ENCODE data around the gene CKAP4. TPM values are rescaled to one million over a fixed set of nuclear protein-coding genes. Genes with fewer than 3 reads are reported as not detected.

Gene CKAP4
- total and polyA plus RNA-seq, 7 experiments from 2014 or later: 4.3 to 27.2 (median 12.8) TPM

DNA sequence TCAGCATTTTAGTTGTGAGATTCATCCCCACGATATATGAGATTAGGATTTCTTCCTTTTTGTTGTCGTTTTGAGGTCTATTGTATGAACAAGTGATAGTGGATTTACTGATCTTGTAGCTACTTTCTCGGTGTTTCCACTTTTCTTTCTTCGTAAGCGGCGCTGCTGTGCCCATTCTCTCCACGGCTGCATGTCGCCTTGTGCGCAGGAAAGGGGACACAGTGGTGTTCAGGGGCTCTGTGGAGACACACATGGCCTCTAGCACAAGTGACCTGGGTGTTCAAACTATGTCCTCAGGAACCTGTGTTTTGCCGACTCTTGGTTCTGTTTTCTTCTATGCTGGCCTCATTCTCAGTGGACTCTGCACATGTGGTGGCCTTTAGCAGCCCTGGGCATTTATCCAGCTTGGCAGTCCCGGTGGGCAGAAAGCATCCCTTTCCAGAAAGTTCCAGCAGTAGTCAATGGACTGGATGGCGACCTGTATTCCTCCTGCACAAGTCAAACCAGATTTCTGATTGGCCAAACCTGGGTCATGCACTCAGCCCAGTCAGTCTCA, 18.7 kb downstream of the CKAP4 start:
- no peak for ATAC-seq
- peaks cover 5 to 15% (median 14%) of the 10 kb centered on the region in 7 donors for H3K4me1 Mint-ChIP-seq
- no peak overlapping the region for H3K4me3 Mint-ChIP-seq
- intact Hi-C loops (cut with micrococcal nuclease): loop anchor here in 1 of 2 donors (5.0 to 10.0 kb wide), 3 partner anchors 613 to 726 kb away; partner anchors contain the start of gene TMEM263
- H3K4me1 ChIP-seq (ENCODE audit: control insufficient read depth in 2 of 2, insufficient read depth in 2 of 2, low read length in 2 of 2): peaks cover 0 to 13% of the 10 kb centered on the region in 2 donors
- H3K4me3 ChIP-seq (ENCODE audit: low read length): no peak overlapping the region
- no peak overlapping the region for H3K27ac ChIP-seq (ENCODE audit: low read depth, low read length)
- no peaks in the 10 kb centered on the region for H3K9me3 Mint-ChIP-seq
- H3K9me3 ChIP-seq (ENCODE audit: control insufficient read depth in 2 of 3, low read length in 3 of 3): no peaks in the 10 kb centered on the region
- peaks cover 0 to 10% (median 0%) of the 10 kb centered on the region in 5 donors for H3K27me3 Mint-ChIP-seq
- POLR2A ChIA-PET: interaction anchor here (1.7 to 6.4 kb wide), 3 partner anchors 17 to 73 kb away, joined by 6 to 97 read pairs (median 22); partner anchors contain the start of gene TCP11L2
- H3K27me3 ChIP-seq (ENCODE audit: control insufficient read depth in 2 of 2, insufficient read depth in 2 of 2, low read length in 2 of 2): no peaks in the 10 kb centered on the region
- no peak for DNase-seq
- H3K36me3 ChIP-seq (ENCODE audit: control insufficient read depth in 2 of 3, insufficient read depth in 3 of 3, low read length in 3 of 3): no peaks in the 10 kb centered on the region
- peak overlapping the region in 1 of 9 donors; percentile 20 for H3K27ac Mint-ChIP-seq
- H3K36me3 Mint-ChIP-seq: no peaks in the 10 kb centered on the region
- CTCF ChIA-PET: interaction anchor here (1.3 to 6.0 kb wide), 4 partner anchors 13 to 77 kb away, joined by 7 to 44 read pairs (median 12); no protein-coding TSS in a partner anchor

DNA sequence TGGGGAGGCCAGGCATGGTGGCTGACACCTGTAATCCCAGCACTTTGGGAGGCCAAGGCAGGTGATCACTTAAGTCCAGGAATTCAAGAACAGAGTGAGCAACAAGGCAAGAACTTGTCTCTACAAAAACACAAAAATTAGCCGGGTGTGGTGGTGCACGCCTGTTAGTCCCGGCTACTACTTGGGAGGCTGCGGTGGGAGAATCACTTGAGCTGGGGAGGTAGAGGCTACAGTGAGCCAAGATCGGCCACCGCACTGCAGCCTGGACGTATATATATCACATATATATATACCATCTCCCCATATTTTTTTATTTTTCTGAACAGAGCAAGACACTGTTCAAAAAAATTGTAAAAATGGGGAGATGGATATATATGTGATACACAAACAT, 19.5 kb downstream of the CKAP4 start:
- Mint-ChIP-seq H3K27me3 (peaks cover 0 to 10% (median 0%) of the 10 kb centered on the region in 5 donors), H3K4me3 (no peak overlapping the region), H3K4me1 (peaks cover 8 to 17% (median 14%) of the 10 kb centered on the region in 7 donors), H3K27ac (peak overlapping the region in 5 of 9 donors; percentile 18 to 89 (median 85)), H3K9me3 (no peaks in the 10 kb centered on the region), H3K36me3 (no peaks in the 10 kb centered on the region)
- ChIA-PET POLR2A (interaction anchor here (0.7 to 6.4 kb wide), 8 partner anchors 17 to 129 kb away, joined by 3 to 97 read pairs (median 5); partner anchors contain the start of genes POLR3B and TCP11L2), CTCF (interaction anchor here (0.6 to 6.9 kb wide), 13 partner anchors 9 to 455 kb away, joined by 3 to 95 read pairs (median 7); partner anchors contain the start of gene POLR3B)
- H3K9me3 ChIP-seq (ENCODE audit: control insufficient read depth in 2 of 3, low read length in 3 of 3): no peaks in the 10 kb centered on the region
- intact Hi-C loops (cut with micrococcal nuclease): loop anchor here in 1 of 2 donors (5.0 to 10.0 kb wide), 3 partner anchors 614 to 726 kb away; partner anchors contain the start of gene TMEM263
- H3K27ac ChIP-seq (ENCODE audit: low read depth, low read length): no peak overlapping the region
- no peak for ATAC-seq
- no peaks in the 10 kb centered on the region for H3K36me3 ChIP-seq (ENCODE audit: control insufficient read depth in 2 of 3, insufficient read depth in 3 of 3, low read length in 3 of 3)
- no peak overlapping the region for H3K4me3 ChIP-seq (ENCODE audit: low read length)
- peaks cover 0 to 13% of the 10 kb centered on the region in 2 donors for H3K4me1 ChIP-seq (ENCODE audit: control insufficient read depth in 2 of 2, insufficient read depth in 2 of 2, low read length in 2 of 2)
- no peaks in the 10 kb centered on the region for H3K27me3 ChIP-seq (ENCODE audit: control insufficient read depth in 2 of 2, insufficient read depth in 2 of 2, low read length in 2 of 2)
- DNase-seq: no peak

DNA sequence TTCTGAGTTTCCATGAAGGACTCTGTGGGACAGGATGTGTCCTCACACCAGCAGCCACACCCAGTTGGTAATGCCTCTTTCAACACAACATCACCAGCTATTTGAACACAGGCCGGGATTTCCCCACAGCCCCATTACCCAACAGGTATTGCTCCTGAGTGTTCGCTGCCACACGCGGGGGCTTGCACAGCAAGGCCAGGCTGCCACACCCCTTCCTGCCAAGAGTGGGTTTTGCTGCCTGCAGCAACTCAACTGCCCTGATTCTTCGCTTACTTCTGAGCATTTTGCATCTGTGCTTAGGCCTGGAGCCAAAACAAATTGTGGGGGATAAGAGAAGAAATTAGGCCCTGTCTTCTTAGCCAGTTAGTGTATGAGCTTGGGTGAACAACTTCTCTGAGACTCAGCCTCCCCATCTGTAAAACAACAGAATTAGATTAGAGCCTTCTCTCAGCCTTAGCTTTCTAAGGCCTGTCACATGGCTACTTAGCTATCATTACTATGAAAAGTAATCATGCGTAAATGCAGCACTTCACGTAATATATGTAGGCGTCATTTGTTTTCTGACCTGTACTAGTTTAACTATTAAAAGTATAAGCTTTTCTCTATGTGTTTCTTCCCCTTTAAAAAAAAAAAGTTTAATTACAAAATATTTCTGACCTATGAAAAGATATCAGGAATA, 20.0 kb downstream of the CKAP4 start:
- Mint-ChIP-seq H3K36me3 (no peaks in the 10 kb centered on the region), H3K4me1 (peaks cover 8 to 17% (median 14%) of the 10 kb centered on the region in 7 donors), H3K27ac (peak overlapping the region; percentile 70 to 90 (median 86)), H3K9me3 (no peaks in the 10 kb centered on the region), H3K27me3 (peaks cover 0 to 10% (median 0%) of the 10 kb centered on the region in 5 donors), H3K4me3 (peak overlapping the region in 9 of 10 donors; percentile 19 to 62 (median 43))
- ATAC-seq: peak; percentile 90
- H3K9me3 ChIP-seq (ENCODE audit: control insufficient read depth in 2 of 3, low read length in 3 of 3): no peaks in the 10 kb centered on the region
- ChIA-PET POLR2A (interaction anchor here (0.7 to 6.4 kb wide), 16 partner anchors 17 to 130 kb away, joined by 3 to 97 read pairs (median 4); partner anchors contain the start of genes POLR3B and TCP11L2), CTCF (interaction anchor here (0.7 to 6.9 kb wide), 18 partner anchors 9 to 187 kb away, joined by 3 to 95 read pairs (median 6); partner anchors contain the start of gene POLR3B)
- no peaks in the 10 kb centered on the region for H3K36me3 ChIP-seq (ENCODE audit: control insufficient read depth in 2 of 3, insufficient read depth in 3 of 3, low read length in 3 of 3)
- DNase-seq: peak in 8 of 9 donors; percentile 17 to 75 (median 51)
- peaks cover 0 to 13% of the 10 kb centered on the region in 2 donors for H3K4me1 ChIP-seq (ENCODE audit: control insufficient read depth in 2 of 2, insufficient read depth in 2 of 2, low read length in 2 of 2)
- H3K4me3 ChIP-seq (ENCODE audit: low read length): no peak overlapping the region
- H3K27ac ChIP-seq (ENCODE audit: low read depth, low read length): peak overlapping the region; percentile 61
- no peaks in the 10 kb centered on the region for H3K27me3 ChIP-seq (ENCODE audit: control insufficient read depth in 2 of 2, insufficient read depth in 2 of 2, low read length in 2 of 2)
- intact Hi-C loops (cut with micrococcal nuclease): loop anchor here (1.0 to 10.0 kb wide), 11 partner anchors 20 to 865 kb away; partner anchors contain the start of genes POLR3B (in 2 of the 2), CKAP4 (in 1 of the 2), CRY1 (in 1 of the 2) and TMEM263 (in 1 of the 2)

DNA sequence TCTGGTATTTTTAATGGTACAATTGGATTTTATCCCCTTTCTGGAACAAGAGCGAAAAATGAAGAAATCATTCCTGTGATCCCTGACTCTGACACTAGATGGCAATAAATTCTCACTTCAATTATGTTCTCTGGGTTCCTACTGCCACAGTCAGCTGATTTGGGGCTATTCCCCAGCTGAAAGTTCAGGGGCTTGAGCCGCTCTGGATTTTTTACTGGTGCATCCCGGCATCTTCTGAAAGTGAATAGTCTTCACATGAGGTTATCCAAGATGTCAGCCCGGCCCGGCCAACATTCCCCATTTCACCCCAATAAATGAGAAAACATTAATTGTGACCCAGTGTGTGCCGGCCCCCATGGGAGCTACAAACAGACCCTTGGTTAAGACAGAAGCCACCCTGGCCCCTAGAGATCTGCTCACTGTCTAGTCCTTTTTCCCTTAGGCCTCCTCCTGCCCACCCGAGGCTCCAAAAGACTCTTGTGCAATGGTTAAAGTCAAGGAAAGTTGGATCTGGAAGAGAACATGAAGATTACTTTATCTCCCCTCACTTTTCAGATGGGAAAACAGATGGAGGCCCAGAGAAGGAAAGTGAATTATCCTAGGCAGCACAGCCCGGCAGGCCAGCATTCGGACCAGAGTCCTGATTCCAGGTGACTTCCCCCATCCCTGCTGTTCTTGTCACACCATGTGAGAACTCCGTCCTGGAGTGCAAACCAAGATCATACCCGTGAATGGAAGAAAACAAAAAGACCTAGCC, 20.8 kb downstream of the CKAP4 start:
- H3K9me3 Mint-ChIP-seq: no peaks in the 10 kb centered on the region
- no peaks in the 10 kb centered on the region for H3K36me3 ChIP-seq (ENCODE audit: control insufficient read depth in 2 of 3, insufficient read depth in 3 of 3, low read length in 3 of 3)
- H3K4me3 Mint-ChIP-seq: peak overlapping the region; percentile 19 to 62 (median 42)
- peak overlapping the region; percentile 61 for H3K27ac ChIP-seq (ENCODE audit: low read depth, low read length)
- no peaks in the 10 kb centered on the region for H3K27me3 ChIP-seq (ENCODE audit: control insufficient read depth in 2 of 2, insufficient read depth in 2 of 2, low read length in 2 of 2)
- peaks cover 0 to 10% (median 0%) of the 10 kb centered on the region in 5 donors for H3K27me3 Mint-ChIP-seq
- peaks cover 0 to 13% of the 10 kb centered on the region in 2 donors for H3K4me1 ChIP-seq (ENCODE audit: control insufficient read depth in 2 of 2, insufficient read depth in 2 of 2, low read length in 2 of 2)
- H3K4me3 ChIP-seq (ENCODE audit: low read length): no peak overlapping the region
- POLR2A ChIA-PET: interaction anchor here (0.6 to 6.4 kb wide), 16 partner anchors 20 to 131 kb away, joined by 3 to 97 read pairs (median 4); partner anchors contain the start of genes POLR3B and TCP11L2
- CTCF ChIA-PET: interaction anchor here (0.6 to 6.9 kb wide), 25 partner anchors 10 to 895 kb away, joined by 3 to 95 read pairs (median 5); partner anchors contain the start of gene POLR3B
- no peaks in the 10 kb centered on the region for H3K9me3 ChIP-seq (ENCODE audit: control insufficient read depth in 2 of 3, low read length in 3 of 3)
- intact Hi-C loops (cut with micrococcal nuclease): loop anchor here (1.0 to 10.0 kb wide), 11 partner anchors 20 to 866 kb away; partner anchors contain the start of genes POLR3B (in 2 of the 2), CKAP4 (in 1 of the 2), CRY1 (in 1 of the 2) and TMEM263 (in 1 of the 2)
- peak in 7 of 9 donors; percentile 28 to 59 (median 48) for DNase-seq
- H3K4me1 Mint-ChIP-seq: peaks cover 8 to 17% (median 15%) of the 10 kb centered on the region in 7 donors
- no peaks in the 10 kb centered on the region for H3K36me3 Mint-ChIP-seq
- peak; percentile 53 for ATAC-seq
- H3K27ac Mint-ChIP-seq: peak overlapping the region; percentile 70 to 90 (median 86)

DNA sequence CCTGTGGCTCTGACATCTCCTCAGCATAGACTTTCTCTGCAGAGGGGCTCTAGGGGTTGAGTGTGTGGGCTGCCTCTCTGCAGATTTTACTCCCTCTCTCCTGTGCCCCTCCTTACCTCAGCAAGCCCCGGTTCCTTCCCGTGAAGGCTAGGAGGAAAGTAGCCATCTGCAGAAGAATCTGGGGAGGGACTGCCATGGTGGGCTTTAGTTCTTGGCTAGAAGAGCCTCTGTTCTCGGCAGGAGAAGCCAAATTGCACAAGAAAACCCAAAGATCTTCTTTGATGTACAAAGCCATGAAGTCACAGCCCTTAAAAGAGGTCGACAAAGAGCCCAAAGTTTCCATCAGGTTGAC, 23.5 kb downstream of the CKAP4 start:
- Histone ChIP-seq H3K36me3 (ENCODE audit: control insufficient read depth in 2 of 3, insufficient read depth in 3 of 3, low read length in 3 of 3) (no peaks in the 10 kb centered on the region), H3K27ac (ENCODE audit: low read depth, low read length) (no peak overlapping the region), H3K9me3 (ENCODE audit: control insufficient read depth in 2 of 3, low read length in 3 of 3) (no peaks in the 10 kb centered on the region), H3K27me3 (ENCODE audit: control insufficient read depth in 2 of 2, insufficient read depth in 2 of 2, low read length in 2 of 2) (no peaks in the 10 kb centered on the region), H3K4me3 (ENCODE audit: low read length) (no peak overlapping the region), H3K4me1 (ENCODE audit: control insufficient read depth in 2 of 2, insufficient read depth in 2 of 2, low read length in 2 of 2) (peaks cover 0 to 13% of the 10 kb centered on the region in 2 donors)
- Mint-ChIP-seq H3K4me1 (peaks cover 12 to 22% (median 19%) of the 10 kb centered on the region in 7 donors), H3K36me3 (no peaks in the 10 kb centered on the region), H3K27me3 (peaks cover 0 to 16% (median 6%) of the 10 kb centered on the region in 5 donors), H3K4me3 (no peak overlapping the region), H3K27ac (peak overlapping the region in 1 of 9 donors; percentile 12), H3K9me3 (no peaks in the 10 kb centered on the region)
- ChIA-PET POLR2A (interaction anchor here (1.3 kb wide), 1 partner anchor 77 kb away, joined by 6 read pairs; no protein-coding TSS in a partner anchor), CTCF (interaction anchor here (0.7 to 6.9 kb wide), 10 partner anchors 15 to 133 kb away, joined by 3 to 95 read pairs (median 6); partner anchors contain the start of genes POLR3B and TCP11L2)
- no peak for ATAC-seq
- intact Hi-C loops (cut with micrococcal nuclease): loop anchor here (1.0 to 10.0 kb wide), 2 partner anchors 730 to 804 kb away; partner anchors contain the start of gene TMEM263 (in 1 of the 2)
- DNase-seq: no peak
